ENCODE measurements around the gene TULP3. TPM values are rescaled to one million over a fixed set of nuclear protein-coding genes. Genes with fewer than 3 reads are reported as not detected.

Gene TULP3
- total and polyA plus RNA-seq, 10 of the 15 experiments (the other 5 are each of a cell fraction or from before 2014, with no cell fraction given): 3.1 to 10.4 (median 8.1) TPM

GRCh38 chr12:2851931-2852330 is 38.8 kb upstream of the TULP3 start (continued):
- TF ChIP-seq ZNF687 (IDR thresholded peaks at IDR 0.05) (no peak), RAD51 (IDR thresholded peaks at IDR 0.05) (no peak), ZNF207 (IDR thresholded peaks at IDR 0.05; ENCODE audit: borderline replicate concordance) (no peak), TCF12 (IDR thresholded peaks at IDR 0.05; ENCODE audit: low read depth, low read length) (no peak), USF1 (IDR thresholded peaks at IDR 0.05; ENCODE audit: borderline replicate concordance, extremely low read length, insufficient read depth, low read depth, low read length) (no peak), SMC3 (IDR thresholded peaks at IDR 0.05; ENCODE audit: borderline replicate concordance, low read length) (no peak), PAX5 (IDR thresholded peaks at IDR 0.05; ENCODE audit: borderline replicate concordance, low read depth, low read length) (no peak), POLR2A (IDR thresholded peaks at IDR 0.05; ENCODE audit: low read depth, low read length) (no peak), CHD4 (IDR thresholded peaks at IDR 0.05) (no peak), NFYA (IDR thresholded peaks at IDR 0.05; ENCODE audit: borderline replicate concordance, low read depth, low read length) (no peak), BACH1 (IDR thresholded peaks at IDR 0.05; ENCODE audit: borderline replicate concordance) (no peak), MEF2B (IDR thresholded peaks at IDR 0.05; ENCODE audit: partially characterized antibody, poor library complexity, severe bottlenecking) (no peak)
- TF ChIP-seq, protein P1, sequence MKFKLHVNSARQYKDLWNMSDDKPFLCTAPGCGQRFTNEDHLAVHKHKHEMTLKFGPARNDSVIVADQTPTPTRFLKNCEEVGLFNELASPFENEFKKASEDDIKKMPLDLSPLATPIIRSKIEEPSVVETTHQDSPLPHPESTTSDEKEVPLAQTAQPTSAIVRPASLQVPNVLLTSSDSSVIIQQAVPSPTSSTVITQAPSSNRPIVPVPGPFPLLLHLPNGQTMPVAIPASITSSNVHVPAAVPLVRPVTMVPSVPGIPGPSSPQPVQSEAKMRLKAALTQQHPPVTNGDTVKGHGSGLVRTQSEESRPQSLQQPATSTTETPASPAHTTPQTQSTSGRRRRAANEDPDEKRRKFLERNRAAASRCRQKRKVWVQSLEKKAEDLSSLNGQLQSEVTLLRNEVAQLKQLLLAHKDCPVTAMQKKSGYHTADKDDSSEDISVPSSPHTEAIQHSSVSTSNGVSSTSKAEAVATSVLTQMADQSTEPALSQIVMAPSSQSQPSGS (IDR thresholded peaks at IDR 0.05; ENCODE audit: low read length): no peak
